AG04450 (cell line): ENCODE data around the gene RAD51AP2. TPM values are rescaled to one million over a fixed set of nuclear protein-coding genes. Genes with fewer than 3 reads are reported as not detected.

Experiments
- CTCF ChIA-PET: fragments of 300-600, 350-600 bp; formaldehyde crosslinking; extraction: SDS; loops from one replicate; lab custom pipeline; 2022; ENCODE audit warnings: antibody characterized with exemption, inconsistent platforms; lab: Charles Lee
- POLR2A ChIA-PET: fragments of 350-600 bp; formaldehyde crosslinking; extraction: SDS; loops from one replicate; lab custom pipeline; 2021; ENCODE audit warnings: antibody characterized with exemption, inconsistent platforms; lab: Yijun Ruan, JAX
- DNase-seq: peaks from one replicate; pipeline ENCODE4 v3.0.0-alpha.2; 2011; ENCODE audit warnings: low read depth, low spot score
- H3K27ac ChIP-seq: one replicate; pipeline ENCODE4 v1.5.1; 2012; ENCODE audit warnings: low read depth, low read length, control low read depth
- H3K27me3 ChIP-seq: one replicate; pipeline ENCODE4 v1.6.0; 2012; ENCODE audit warnings: low read length; ENCODE audit not compliant: control insufficient read depth, insufficient read depth
- H3K4me3 ChIP-seq: 2 replicates; pipeline ENCODE4 v1.5.1; 2011; ENCODE audit warnings: mild to moderate bottlenecking, low read depth, low read length, control low read depth
- H3K9me3 ChIP-seq: 2 replicates; pipeline ENCODE4 v1.5.1; 2012; ENCODE audit warnings: low read length; ENCODE audit not compliant: control insufficient read depth, insufficient read depth
- CTCF ChIP-seq: IDR thresholded peaks from 2 replicates; pipeline ENCODE4 v1.5.1; 2011; ENCODE audit warnings: low read depth, low read length, control low read depth, inconsistent platforms
- polyA plus RNA-seq: library from polyadenylated mRNA; depleted of rRNA; stranded (reverse); fragments of >200 nt; gene quantifications from 2 replicates; pipeline ENCODE4 v1.2.3, GENCODE V29; 2011

Gene RAD51AP2
- polyA plus RNA-seq, 1 experiment: not detected

GRCh38 chr2:17555150-17555549, 36.9 kb upstream of the RAD51AP2 start:
- no peak overlapping the region for H3K27ac ChIP-seq
- peaks cover 3% of the 10 kb centered on the region for H3K27me3 ChIP-seq
- no peaks in the 10 kb centered on the region for H3K9me3 ChIP-seq
- no peak for DNase-seq
- no peak overlapping the region for H3K4me3 ChIP-seq
- TF ChIP-seq CTCF: no peak
- CTCF ChIA-PET: no interaction called here
- POLR2A ChIA-PET: no interaction called here

- no peak for DNase-seq
- Histone ChIP-seq H3K4me3 (no peak overlapping the region), H3K9me3 (no peaks in the 10 kb centered on the region), H3K27me3 (no peaks in the 10 kb centered on the region), H3K27ac (no peak overlapping the region)
- POLR2A ChIA-PET: no interaction called here
- no peak for TF ChIP-seq CTCF
- CTCF ChIA-PET: no interaction called here
Observed at GRCh38 chr2:17550907-17551306, 32.7 kb upstream of the RAD51AP2 start.

GRCh38 chr2:17547737-17548136, 29.5 kb upstream of the RAD51AP2 start:
- Histone ChIP-seq H3K4me3 (no peak overlapping the region), H3K27ac (no peak overlapping the region), H3K9me3 (no peaks in the 10 kb centered on the region), H3K27me3 (peaks cover 5% of the 10 kb centered on the region)
- ChIA-PET CTCF (interaction anchor here (1.3 kb wide), 1 partner anchor 98 kb away, joined by 3 read pairs; no protein-coding TSS in a partner anchor), POLR2A (no interaction called here)
- DNase-seq: no peak
- TF ChIP-seq CTCF: no peak

- H3K4me3 ChIP-seq: no peak overlapping the region
- POLR2A ChIA-PET: no interaction called here
- H3K9me3 ChIP-seq: no peaks in the 10 kb centered on the region
- CTCF ChIA-PET: interaction anchor here (1.3 kb wide), 1 partner anchor 99 kb away, joined by 3 read pairs; no protein-coding TSS in a partner anchor
- DNase-seq: no peak
- no peak overlapping the region for H3K27ac ChIP-seq
- TF ChIP-seq CTCF: no peak
- H3K27me3 ChIP-seq: peaks cover 9% of the 10 kb centered on the region
Observed at GRCh38 chr2:17547237-17547636, 29.0 kb upstream of the RAD51AP2 start.

- no peaks in the 10 kb centered on the region for H3K9me3 ChIP-seq
- ChIA-PET CTCF (no interaction called here), POLR2A (no interaction called here)
- no peak for DNase-seq
- TF ChIP-seq CTCF: no peak
- H3K4me3 ChIP-seq: no peak overlapping the region
- H3K27me3 ChIP-seq: peaks cover 14% of the 10 kb centered on the region
- no peak overlapping the region for H3K27ac ChIP-seq
Observed at GRCh38 chr2:17545680-17546613, 27.7 kb upstream of the RAD51AP2 start.
